Hair follicle dermal papilla cell (primary cell): Measurements from ENCODE around the gene SLFNL1. TPM values are rescaled to one million over a fixed set of nuclear protein-coding genes. Genes with fewer than 3 reads are reported as not detected.

Source experiments
- total RNA-seq: library from RNA; depleted of rRNA; stranded (reverse); fragments of >200 nt; gene quantifications from 2 replicates; pipeline ENCODE4 v1.2.3, GENCODE V29; 2012

SLFNL1 gene
- 0.65 and 1.2 TPM in 2 replicates for total RNA-seq

GRCh38 chr1:41021526-41022308 lies at the start of gene SLFNL1:
SLFNL1 (minus strand) TSS chr1:41021725; CDS start chr1:41020660, 1,065 bp downstream.

GRCh38 chr1:40979241-40980067 lies 42.1 kb downstream of the SLFNL1 start, which contains the start of gene CTPS1:
CTPS1 (plus strand) TSS chr1:40979696; CDS start chr1:40983291, 3,595 bp downstream.

Other genes with a start within 250 kb of the SLFNL1 start
- 0.12 and 0.16 TPM in 2 replicates for gene KCNQ4, start 237.9 kb downstream of the SLFNL1 start, total RNA-seq
- 1.7 and 2.1 TPM in 2 replicates for gene CITED4, start 159.4 kb downstream of the SLFNL1 start, total RNA-seq
- 15.8 and 18.2 TPM in 2 replicates for gene CTPS1, start 42.0 kb downstream of the SLFNL1 start, total RNA-seq
- 26.0 and 35.9 TPM in 2 replicates for gene SCMH1, start 220.6 kb upstream of the SLFNL1 start, total RNA-seq